KG1 (cell line): ENCODE data around the gene EPHA6.
"Not testable (repeated sequence)": the region's sequence is repeated elsewhere in the genome, so short reads cannot be mapped to it uniquely, and the experiment has no call there.

ENCODE experiments used
- DNase-seq: peaks from one replicate; lab custom pipeline; 2025; lab: John Stamatoyannopoulos, UW

The EPHA6 gene

DNA sequence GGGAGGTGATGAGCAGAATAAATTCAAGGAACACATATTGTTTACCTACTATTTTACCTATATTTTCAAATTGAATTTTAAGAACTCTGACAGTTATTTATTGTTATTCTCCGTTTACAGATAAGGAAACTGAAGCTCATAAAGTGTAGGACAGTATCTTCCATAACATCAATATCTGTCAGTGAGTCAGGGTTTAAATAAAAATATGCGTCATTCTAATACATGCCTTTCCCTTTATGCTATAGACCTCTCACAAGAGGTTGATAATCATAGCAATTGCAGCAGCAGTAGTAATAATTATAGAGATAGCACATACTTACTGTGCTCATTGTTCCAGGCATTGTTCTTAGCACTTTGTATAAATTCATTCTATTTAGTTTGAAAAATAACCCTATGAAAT lies 101.1 kb downstream of the EPHA6 start:
- DNase-seq, result no peak

DNA sequence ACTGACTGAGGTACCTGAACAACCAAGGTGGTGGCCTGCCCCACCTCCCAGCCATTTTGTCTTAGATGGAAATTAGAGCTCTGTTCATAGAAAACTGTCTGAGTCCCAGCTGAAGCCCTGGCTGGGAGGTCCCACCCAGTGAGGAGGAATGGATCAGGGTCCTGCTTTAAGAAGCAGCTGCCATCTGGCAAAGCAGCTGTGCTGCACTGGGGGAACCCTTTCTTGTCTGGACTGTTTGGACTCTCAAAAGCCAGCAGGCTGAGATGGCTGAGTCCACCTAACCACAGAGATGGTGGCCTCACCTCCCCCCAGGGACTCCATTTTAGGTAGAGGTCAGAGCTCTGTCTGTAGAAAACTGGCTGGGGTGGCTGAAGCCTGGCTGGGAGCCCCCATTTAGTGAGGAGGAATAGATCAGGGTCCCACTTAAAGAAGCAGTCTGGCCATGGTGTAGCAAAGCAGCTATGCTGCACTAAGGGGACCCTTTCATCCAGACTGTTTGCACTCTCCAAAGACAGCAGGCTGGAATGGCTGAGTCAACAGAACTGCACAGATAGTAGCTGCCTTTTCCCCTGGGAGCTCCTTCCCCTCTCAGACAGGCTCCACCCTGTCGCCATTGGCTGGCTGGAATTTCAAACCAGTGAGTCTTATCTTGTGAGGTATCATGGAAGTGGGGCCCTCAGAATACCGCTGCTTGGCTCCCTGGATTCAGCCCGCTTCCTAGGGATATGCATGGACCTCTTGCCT lies 116.9 kb downstream of the EPHA6 start:
- no peak for DNase-seq

DNA sequence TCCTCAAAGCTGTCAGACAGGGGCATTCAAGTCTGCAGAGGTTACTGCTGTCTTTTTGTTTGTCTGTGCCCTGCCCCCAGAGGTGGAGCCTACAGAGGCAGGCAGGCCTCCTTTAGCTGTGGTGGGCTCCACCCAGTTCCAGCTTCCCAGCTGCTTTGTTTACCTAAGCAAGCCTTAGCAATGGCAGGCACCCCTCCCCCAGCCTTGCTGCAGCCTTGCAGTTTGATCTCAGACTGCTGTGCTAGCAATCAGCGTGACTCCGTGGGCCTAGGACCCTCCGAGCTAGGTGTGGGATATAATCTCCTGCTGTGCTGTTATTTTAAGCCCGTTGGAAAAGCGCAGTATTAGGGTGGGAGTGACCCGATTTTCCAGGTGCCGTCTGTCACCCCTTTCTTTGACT lies 127.7 kb downstream of the EPHA6 start:
- not testable (repeated sequence) for DNase-seq

- DNase-seq, result no peak
Observed at GRCh38 chr3:96958856-96959255, 144.5 kb downstream of the EPHA6 start.

DNA sequence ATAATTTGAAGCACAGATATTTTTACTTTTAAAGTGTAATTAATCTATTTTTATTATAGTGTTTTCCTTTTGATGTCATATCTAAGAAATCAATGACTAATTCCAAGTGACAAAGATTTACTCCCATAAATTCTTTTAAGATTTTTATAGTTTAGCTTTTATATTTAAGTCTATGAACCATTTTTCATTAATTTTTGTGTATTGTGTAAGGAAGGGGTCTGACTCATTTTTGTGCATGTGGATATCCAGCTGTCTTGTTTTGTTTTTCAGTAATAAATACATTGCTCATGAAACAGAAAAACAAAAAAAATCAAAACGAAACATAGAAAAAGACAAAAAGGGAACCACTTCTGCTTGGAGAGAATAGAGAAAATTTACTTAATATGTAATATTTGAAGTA lies 145.1 kb downstream of the EPHA6 start:
- no peak for DNase-seq

DNA sequence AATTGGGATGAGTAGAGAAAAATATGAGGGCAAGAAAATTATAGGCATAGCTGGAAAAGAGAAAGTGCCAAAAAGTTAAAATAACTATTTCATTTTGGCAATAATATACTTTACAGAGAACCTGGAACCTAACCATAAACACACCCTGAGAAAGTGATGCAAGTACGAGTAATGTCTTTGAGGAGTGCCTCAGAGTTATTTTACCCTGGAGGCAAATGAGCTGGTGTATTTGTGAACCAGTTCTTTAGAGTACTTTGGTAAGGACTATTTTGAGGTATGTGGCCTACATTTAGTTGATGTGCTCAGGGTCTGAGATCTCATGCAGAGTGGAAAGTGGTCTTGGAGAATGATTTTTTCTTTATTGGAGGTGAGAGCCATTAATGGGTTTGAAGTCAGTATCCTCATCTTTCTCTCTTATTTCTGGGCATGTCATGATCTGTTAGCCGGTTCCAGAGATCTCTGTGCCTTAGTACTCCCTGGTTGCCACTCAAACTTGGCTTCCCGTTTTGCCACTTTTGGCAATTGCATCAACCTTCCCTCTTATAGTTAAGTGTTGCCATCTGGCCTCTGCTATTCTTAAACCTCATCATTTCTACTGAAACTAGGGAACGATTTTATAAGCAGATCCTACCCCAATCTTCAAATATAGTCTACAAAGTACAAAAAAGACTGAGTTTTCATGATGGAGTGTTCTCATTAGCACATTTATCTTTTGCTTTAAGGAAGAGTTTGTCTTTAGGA lies 145.7 kb downstream of the EPHA6 start:
- DNase-seq, result no peak

DNA sequence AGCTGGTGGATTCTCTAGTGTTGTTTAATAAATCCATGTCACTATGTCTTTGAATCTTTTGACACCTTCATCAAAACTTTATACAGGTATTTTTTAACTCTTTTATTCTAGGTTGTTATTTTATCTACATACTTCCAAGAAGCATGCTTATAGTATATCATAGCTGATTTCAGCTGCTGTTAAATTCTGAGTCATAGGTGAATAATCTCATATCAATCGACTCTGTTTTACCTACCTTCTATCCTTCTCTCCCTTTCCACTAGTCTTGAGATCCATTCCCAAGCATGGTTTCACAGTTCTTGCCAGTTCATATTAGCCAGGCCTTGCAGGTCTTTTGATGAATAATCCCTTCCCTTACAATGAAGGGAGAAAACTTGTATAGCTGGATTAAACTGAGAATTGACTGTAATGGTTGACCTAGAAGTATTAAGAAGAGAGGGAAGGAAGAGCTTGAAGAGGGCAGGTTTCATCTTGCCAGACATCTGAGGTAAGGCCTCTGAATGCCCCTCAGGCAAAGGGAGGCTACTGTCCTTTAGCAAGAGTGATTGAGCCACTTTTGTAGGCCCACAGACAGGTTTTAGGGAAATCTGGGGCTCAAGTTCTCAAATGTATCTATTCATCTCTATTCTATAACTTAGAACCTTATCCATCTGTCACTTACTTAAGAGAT lies 146.4 kb downstream of the EPHA6 start:
- no peak for DNase-seq

DNA sequence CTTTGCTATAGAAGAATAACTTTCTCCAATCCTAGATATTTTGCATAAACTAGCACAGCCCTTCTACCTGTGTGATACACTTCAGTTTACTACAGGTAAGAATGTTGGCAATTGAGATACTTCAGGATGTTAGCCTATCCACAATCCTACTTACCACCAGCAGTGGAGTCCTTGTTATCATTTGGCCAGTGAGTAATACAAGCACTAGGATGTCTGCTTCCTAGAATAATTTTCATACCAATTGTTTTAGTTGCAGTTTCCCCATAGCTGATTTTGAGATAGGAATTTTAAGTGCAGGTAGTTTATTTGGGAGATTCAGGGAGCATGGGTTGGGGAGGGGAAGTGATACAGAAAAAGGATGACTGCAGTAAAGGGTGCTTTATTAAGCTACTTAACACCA lies 147.2 kb downstream of the EPHA6 start:
- DNase-seq, result no peak

DNA sequence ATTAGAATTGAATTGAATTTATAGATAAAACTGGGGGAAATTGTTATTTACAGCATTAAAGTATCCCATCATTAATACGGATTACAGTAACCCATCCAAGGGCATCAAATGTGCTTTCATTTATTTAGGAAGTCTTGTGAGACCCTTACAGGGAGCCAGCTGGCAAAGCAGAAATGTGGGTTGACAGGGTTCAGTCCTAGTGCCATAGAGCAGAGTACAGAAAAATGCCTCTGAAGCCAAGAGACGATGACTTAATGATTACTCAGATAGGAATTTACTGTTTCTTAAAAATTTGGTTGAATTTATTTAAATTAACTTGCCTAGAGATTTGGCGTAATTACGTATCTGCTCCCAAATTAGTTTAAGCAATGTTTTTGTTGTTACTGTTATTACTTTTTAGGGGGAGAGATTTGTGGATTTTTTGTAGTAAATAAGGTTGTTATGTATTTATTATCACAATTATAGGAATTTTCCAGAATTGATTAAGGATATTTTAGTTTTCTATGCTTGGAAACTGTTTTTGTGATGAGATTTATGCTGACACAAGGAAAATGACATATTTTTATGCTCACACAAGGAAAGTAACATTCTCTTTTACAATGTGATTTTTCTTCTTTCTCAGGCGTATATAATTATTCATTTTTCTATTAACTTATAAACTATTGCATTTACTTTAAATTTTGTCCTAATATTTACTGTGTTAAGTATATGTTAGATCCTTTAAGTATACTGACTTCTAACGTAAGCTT lies 152.0 kb downstream of the EPHA6 start:
- no peak for DNase-seq

DNA sequence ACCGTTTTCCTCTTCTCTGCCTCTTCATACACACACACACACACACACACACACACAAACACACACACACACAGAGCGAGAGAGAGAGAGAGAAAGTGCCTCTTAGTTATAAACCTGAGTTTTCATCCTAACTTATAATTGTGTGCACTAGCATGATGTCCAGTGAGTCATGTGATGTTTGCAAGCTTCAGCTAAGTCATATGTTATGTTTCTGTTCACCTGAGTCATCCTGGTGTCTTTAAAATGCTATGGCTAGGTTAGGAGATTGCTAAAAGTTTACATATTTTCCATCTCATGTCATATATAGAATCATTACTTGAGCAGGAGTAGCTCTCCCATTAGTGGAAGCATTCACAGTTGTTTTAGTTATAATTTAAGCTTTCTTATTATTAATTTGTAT lies 155.8 kb downstream of the EPHA6 start:
- DNase-seq, result no peak

DNA sequence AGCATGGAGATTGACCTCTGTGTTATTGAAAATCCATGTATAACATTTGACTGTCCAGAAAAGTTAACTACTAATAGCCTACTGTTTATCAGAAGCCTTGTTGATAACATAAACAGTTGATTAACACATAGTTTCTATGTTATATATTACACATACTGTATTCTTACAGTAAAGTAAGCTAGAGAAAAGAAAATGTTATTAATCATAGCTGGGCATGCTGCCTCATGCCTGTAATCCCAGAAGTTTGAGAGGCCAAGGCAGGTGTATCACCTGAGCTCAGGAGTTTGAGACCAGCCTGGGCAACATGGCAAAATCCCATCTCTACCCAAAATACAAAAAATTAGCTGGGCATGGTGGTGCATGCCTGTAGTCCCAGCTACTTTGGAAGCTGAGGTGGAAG lies 163.3 kb downstream of the EPHA6 start:
- DNase-seq, result no peak

DNA sequence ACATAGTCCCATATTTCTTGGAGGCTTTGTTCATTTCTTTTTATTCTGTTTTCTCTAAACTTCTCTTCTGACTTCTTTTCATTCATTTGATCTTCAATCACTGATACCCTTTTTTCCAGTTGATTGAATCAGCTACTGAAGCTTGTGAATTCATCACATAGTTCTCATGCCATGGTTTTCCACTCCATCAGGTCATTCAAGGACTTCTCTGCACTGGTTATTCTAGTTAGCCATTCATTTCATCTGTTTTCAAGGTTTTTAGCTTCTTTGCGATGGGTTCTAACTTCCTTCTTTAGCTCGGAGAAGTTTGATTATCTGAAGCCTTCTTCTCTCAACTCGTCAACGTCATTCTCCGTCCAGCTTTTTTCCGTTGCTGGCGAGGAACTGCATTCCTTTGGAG lies 169.3 kb downstream of the EPHA6 start:
- DNase-seq, result not testable (repeated sequence)

DNA sequence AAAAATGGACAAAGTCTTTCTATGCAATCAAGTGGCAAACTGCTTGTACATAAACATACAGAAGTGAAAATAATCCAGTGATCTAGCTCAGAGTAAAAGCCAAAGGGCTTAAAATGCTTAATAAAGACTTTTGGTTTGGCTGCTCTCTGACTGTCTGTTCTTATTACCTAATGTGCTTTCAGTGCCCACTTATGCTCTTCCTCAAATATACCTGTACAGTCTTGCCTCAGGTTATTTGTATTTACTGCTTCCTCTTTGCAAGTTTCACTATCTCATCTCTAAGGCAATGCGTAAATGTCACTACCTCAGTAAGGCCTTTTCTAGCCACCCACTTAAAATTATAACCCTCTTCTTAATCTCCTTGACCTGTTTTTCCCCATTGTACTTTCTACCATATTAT lies 171.8 kb downstream of the EPHA6 start:
- no peak for DNase-seq

- DNase-seq, result no peak
Observed at GRCh38 chr3:96991231-96991630, 176.8 kb downstream of the EPHA6 start.

GRCh38 chr3:96991800-96992365 lies 177.5 kb downstream of the EPHA6 start:
- DNase-seq, result no peak

DNA sequence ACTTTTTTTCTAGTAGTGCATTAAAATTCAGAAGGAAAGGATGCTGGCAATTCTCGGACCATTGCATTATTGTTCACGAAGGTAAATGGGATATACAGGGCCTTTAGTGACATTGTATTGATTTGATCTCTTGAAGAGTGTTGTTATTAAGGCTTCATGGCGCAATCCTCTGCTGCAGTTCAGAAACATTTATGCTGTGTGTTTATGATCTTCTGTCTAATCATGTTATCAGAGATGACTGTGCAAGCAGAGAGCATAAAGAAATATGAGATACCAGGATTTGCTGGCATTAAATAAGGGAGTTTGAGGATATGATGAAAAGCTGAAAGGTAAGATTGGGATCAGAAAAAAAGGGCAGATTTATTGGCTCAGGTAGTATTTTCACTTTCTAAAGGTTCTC lies 180.6 kb downstream of the EPHA6 start:
- DNase-seq, result no peak

DNA sequence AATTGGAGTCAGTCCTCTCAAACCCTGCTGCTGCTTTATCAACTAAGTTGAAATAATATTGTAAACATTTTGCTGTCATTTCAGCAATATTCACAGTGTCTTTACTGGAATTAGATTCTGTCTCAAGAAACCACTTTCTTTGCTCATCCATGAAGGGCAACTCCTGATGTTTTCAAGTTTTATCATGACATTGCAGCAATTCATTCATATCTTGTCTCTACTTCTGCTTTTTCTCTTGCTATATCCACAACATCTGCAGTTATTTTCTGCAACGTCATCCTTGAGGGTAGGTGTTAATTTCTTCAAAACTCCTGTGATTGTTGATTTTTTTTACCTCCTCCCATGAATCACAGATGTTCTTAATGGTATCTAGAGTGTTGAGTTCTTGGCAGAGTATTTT lies 181.6 kb downstream of the EPHA6 start:
- no peak for DNase-seq

GRCh38 chr3:97001611-97002010 lies 187.2 kb downstream of the EPHA6 start:
- DNase-seq, result no peak

DNA sequence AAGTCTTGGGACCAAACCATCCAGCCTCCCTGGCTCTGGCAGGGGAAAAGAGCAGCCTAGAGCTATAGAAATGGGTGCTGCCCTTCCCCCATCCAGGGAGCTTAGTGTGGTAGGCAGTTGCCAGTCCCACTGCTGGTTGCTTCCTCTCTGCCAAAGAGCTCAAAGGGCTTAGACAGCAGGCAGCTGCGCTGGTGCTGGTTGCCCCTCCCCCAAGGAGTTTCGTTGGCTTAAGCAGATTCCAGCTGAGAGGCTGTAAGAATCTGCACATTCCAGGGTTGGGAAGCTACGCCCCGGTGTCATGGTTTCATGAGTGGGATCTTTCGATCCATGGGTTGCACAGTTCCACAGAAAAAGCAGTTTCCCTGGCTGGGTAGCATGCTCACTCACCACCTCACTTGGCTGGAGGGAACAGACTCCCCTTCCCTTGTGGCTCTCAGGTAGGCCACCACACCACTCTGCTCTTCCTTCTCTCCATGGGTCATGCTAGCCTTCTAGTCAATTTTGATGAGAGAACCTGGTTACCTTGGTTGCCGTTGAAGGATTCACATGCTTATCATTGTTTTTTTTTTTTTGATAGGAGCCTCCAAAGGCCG lies 195.1 kb downstream of the EPHA6 start:
- DNase-seq, result no peak

- no peak for DNase-seq
Observed at GRCh38 chr3:97010881-97011657, 196.7 kb downstream of the EPHA6 start.

GRCh38 chr3:97021778-97022177 lies 207.4 kb downstream of the EPHA6 start:
- no peak for DNase-seq
